HCT116 (cell line): Measurements from ENCODE around the gene DFFA. TPM values are rescaled to one million over a fixed set of nuclear protein-coding genes. Genes with fewer than 3 reads are reported as not detected.
"Not testable (repeated sequence)": the region's sequence is repeated elsewhere in the genome, so short reads cannot be mapped to it uniquely, and the experiment has no call there.

ENCODE experiments used
- ATAC-seq: fragments of 200-7000 bp; cut with Tn5 transposase; 2 replicates; pipeline ENCODE4 v1.9.1; 2020; ENCODE audit warnings: mild to moderate bottlenecking, moderate library complexity
- BruUV-seq: library from RNA; stranded (reverse); fragments of 400-500 nt; replicated peaks from 2 replicates; lab custom pipeline; 2021; lab: Mats Ljungman, UMichigan
- CTCF ChIA-PET: fragments of 300-600 bp; sonication (Branson Sonifier 250); formaldehyde crosslinking; loops from one replicate; lab custom pipeline; 2021; ENCODE audit warnings: antibody characterized with exemption; lab: Charles Lee
- POLR2A ChIA-PET: fragments of 300-600, 350-600 bp; sonication (Branson Sonifier 250); formaldehyde crosslinking; loops from one replicate; lab custom pipeline; 2021; ENCODE audit warnings: antibody characterized with exemption; lab: Charles Lee
- RAD21 ChIA-PET, 2 experiments: fragments of 300-600 bp; sonication (Branson Sonifier 250); formaldehyde crosslinking; loops; one replicate each; lab custom pipeline; 2023; ENCODE audit warnings: low total read pairs in 2 of 2; ENCODE audit not compliant: uncharacterized antibody in 2 of 2, unreplicated experiment in 2 of 2, low non-redundant PET in 1 of 2; lab: Charles Lee
- DNase-seq: peaks from one replicate; pipeline ENCODE4 v3.0.0-alpha.2; 2010; ENCODE audit warnings: low read depth, low spot score
- H2AFZ ChIP-seq: fragments of 200-600 bp; shearing (Covaris generic), sonication (generic); 2 replicates; pipeline ENCODE4 v1.6.1; 2017; ENCODE audit warnings: low read depth, mixed run types, mixed read lengths, antibody characterized with exemption, low read length; ENCODE audit not compliant: poor library complexity, severe bottlenecking
- H3K27ac ChIP-seq: 2 replicates; pipeline ENCODE4 v1.5.1; 2012; ENCODE audit warnings: low read depth, low read length
- H3K27me3 ChIP-seq: fragments of 200-600 bp; sonication (generic); 2 replicates; pipeline ENCODE4 v1.6.1; 2016; ENCODE audit warnings: mixed run types, low read length, mixed read lengths; ENCODE audit not compliant: insufficient read depth
- H3K36me3 ChIP-seq, 2 experiments: fragments of 200-500 bp in 1 of 2; fragments of 200-600 bp in 1 of 2; sonication (Bioruptor generic) in 1 of 2; sonication (generic) in 1 of 2; 2 replicates each; pipeline versions ENCODE4 v1.5.1 to v1.6.1; 2014 to 2016; ENCODE audit warnings: low read length in 2 of 2, inconsistent platforms in 1 of 2, mixed read lengths in 1 of 2, mixed run types in 1 of 2; ENCODE audit not compliant: insufficient read depth in 2 of 2, control insufficient read depth in 1 of 2
- H3K4me1 ChIP-seq, 2 experiments: fragments of 200-600 bp in 1 of 2; sonication (generic) in 1 of 2; 2 replicates each; pipeline versions ENCODE4 v1.5.1 to v1.6.1; 2012 to 2017; ENCODE audit warnings: low read length in 2 of 2, inconsistent platforms in 1 of 2, mild to moderate bottlenecking in 1 of 2, mixed read lengths in 1 of 2, mixed run types in 1 of 2, moderate library complexity in 1 of 2; ENCODE audit not compliant: insufficient read depth in 2 of 2, control insufficient read depth in 1 of 2
- H3K4me2 ChIP-seq: fragments of 200-600 bp; sonication (generic); 2 replicates; pipeline ENCODE4 v1.6.1; 2017; ENCODE audit warnings: mixed run types, low read length, mixed read lengths
- H3K4me3 ChIP-seq, 2 experiments: fragments of 200-600 bp in 1 of 2; sonication (generic) in 1 of 2; replicated peaks in 1 of 2; 2 replicates each; pipeline ENCODE4 v1.5.1; 2011 to 2016; ENCODE audit warnings: low read length in 2 of 2, control low read depth in 1 of 2, low read depth in 1 of 2, mild to moderate bottlenecking in 1 of 2, mixed read lengths in 1 of 2, mixed run types in 1 of 2
- H3K79me2 ChIP-seq: fragments of 200-600 bp; sonication (generic); 2 replicates; pipeline ENCODE4 v1.6.1; 2017; ENCODE audit warnings: mild to moderate bottlenecking, mixed run types, low read length, moderate library complexity, mixed read lengths; ENCODE audit not compliant: insufficient read depth
- H3K9ac ChIP-seq: fragments of 200-600 bp; sonication (generic); 2 replicates; pipeline ENCODE4 v1.6.1; 2016; ENCODE audit warnings: low read length, mixed read lengths
- H3K9me2 ChIP-seq: fragments of 200-600 bp; sonication (generic), shearing (Covaris generic); 2 replicates; pipeline ENCODE4 v1.6.1; 2017; ENCODE audit warnings: mixed run types, mild to moderate bottlenecking, moderate library complexity; ENCODE audit not compliant: insufficient read depth
- H3K9me3 ChIP-seq, 2 experiments: fragments of 200-500 bp in 1 of 2; fragments of 200-600 bp in 1 of 2; sonication (Bioruptor generic) in 1 of 2; sonication (generic) in 1 of 2; 2 replicates each; pipeline ENCODE4 v1.6.1; 2014 to 2017; ENCODE audit warnings: low read length in 2 of 2, mixed read lengths in 2 of 2, inconsistent platforms in 1 of 2, low read depth in 1 of 2, mild to moderate bottlenecking in 1 of 2, mixed run types in 1 of 2, moderate library complexity in 1 of 2; ENCODE audit not compliant: control insufficient read depth in 1 of 2, insufficient read depth in 1 of 2
- H4K20me1 ChIP-seq: fragments of 200-600 bp; sonication (generic), shearing (Covaris generic); 2 replicates; pipeline ENCODE4 v1.6.1; 2017; ENCODE audit warnings: mixed run types, mild to moderate bottlenecking, moderate library complexity; ENCODE audit not compliant: insufficient read depth
- CBX3 ChIP-seq: IDR thresholded peaks from 2 replicates; pipeline ENCODE4 v1.6.1; 2012; ENCODE audit warnings: low read depth
- CEBPB ChIP-seq: IDR thresholded peaks from 2 replicates; pipeline ENCODE4 v1.6.1; 2012; ENCODE audit warnings: low read depth
- FOSL1 ChIP-seq: IDR thresholded peaks from 2 replicates; pipeline ENCODE4 v1.6.1; 2012; ENCODE audit warnings: low read depth
- JUND ChIP-seq: IDR thresholded peaks from 2 replicates; pipeline ENCODE4 v1.6.1; 2012
- POLR2A ChIP-seq: IDR thresholded peaks from 2 replicates; pipeline ENCODE4 v1.7.0; 2011; ENCODE audit warnings: borderline replicate concordance; ENCODE audit not compliant: insufficient read depth, insufficient read length; ENCODE audit errors: extremely low read depth
- POLR2AphosphoS5 ChIP-seq: IDR thresholded peaks from 2 replicates; pipeline ENCODE4 v1.6.1; 2011; ENCODE audit warnings: mild to moderate bottlenecking, low read depth, low read length, moderate library complexity
- SP1 ChIP-seq: IDR thresholded peaks from 2 replicates; pipeline ENCODE4 v1.6.1; 2012; ENCODE audit warnings: low read depth
- ZFX ChIP-seq: fragments of 450-650 bp; IDR thresholded peaks from 2 replicates; pipeline ENCODE4 v1.6.1; 2017
- intact Hi-C: fragments of 100-400 bp; cut with micrococcal nuclease; formaldehyde crosslinking; loops from 2 replicates; pipeline ENCODE4 v1.10.0; 2022
- total RNA-seq: library from RNA; stranded (reverse); gene quantifications from one replicate; pipeline ENCODE4 v1.2.1, GENCODE V29; 2021; ENCODE audit not compliant: unreplicated experiment

The DFFA gene
- total RNA-seq, 1 experiment from 2014 or later = 67.7 TPM

GRCh38 chr1:10459184-10459583, 13.1 kb downstream of the DFFA start:
- Histone ChIP-seq H3K4me1 (peaks cover 9 to 10% of the 10 kb centered on the region in 2 experiments), H3K9me3 (peaks cover 0 to 4% of the 10 kb centered on the region in 2 experiments; a peak in 1 of 4 replicates), H3K36me3 (peaks cover 20 to 38% of the 10 kb centered on the region in 2 experiments), H3K4me2 (peak overlapping the region; percentile 40; the same call in 1 of the 2 replicates), H3K27ac (peak overlapping the region; percentile 61), H3K4me3 (no peak overlapping the region), H3K79me2 (no peaks in the 10 kb centered on the region; the same call in 1 of the 2 replicates), H2AFZ (no peak overlapping the region), H3K9me2 (no peaks in the 10 kb centered on the region), H3K9ac (0 out of 2 replicates have a peak overlapping the region, but pooled peaks have one; percentile 23), H3K27me3 (no peaks in the 10 kb centered on the region), H4K20me1 (no peaks in the 10 kb centered on the region)
- ATAC-seq (peak; percentile 62), DNase-seq (peak; percentile 8)
- TSS peak; percentile 29 for BruUV-seq
- ChIA-PET POLR2A (no interaction called here), RAD21 (no interaction called here), CTCF (no interaction called here)
- TF ChIP-seq CBX3 (0 out of 2 replicates have a peak, but pooled peaks have one; percentile 12), SP1 (peak; percentile 19; the same call in 1 of the 2 replicates), JUND (peak; percentile 37; the same call in 1 of the 2 replicates), FOSL1 (peak; percentile 38; the same call in 1 of the 2 replicates), POLR2A (no peak), CEBPB (no peak)
- intact Hi-C loops = no loop called here

DNA sequence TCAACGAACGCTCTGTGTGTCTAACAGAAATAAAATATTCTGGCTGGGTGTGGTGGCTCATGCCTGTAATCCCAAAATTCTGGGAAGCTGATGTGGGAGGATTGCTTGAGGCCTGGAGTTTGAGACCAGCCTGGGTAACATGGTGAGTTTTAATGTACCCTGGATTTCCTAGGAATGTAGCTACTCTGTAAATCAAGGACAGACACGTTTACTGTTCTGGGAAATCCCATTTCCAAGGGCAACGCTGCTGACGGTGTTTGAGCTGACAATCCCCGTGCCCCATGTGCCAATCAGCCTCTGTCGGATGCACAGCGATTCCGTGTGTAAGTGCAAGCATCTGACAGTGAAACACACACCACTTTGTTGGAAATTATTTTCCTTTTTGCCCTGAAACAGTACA, 14.5 kb downstream of the DFFA start:
- ChIA-PET POLR2A (no interaction called here), CTCF (no interaction called here)
- no TSS peak for BruUV-seq

GRCh38 chr1:10457462-10457861, 14.9 kb downstream of the DFFA start:
- H3K79me2 ChIP-seq, intact Hi-C loops, H3K9me2 ChIP-seq, DNase-seq, CTCF ChIA-PET, H3K27ac ChIP-seq, POLR2A ChIA-PET, H3K27me3 ChIP-seq, H4K20me1 ChIP-seq, H3K9ac ChIP-seq, H3K9me3 ChIP-seq, ATAC-seq, H2AFZ ChIP-seq, H3K4me2 ChIP-seq, BruUV-seq, H3K4me1 ChIP-seq, H3K4me3 ChIP-seq, RAD21 ChIA-PET: not testable (repeated sequence)
- peaks cover 10 to 28% of the 10 kb centered on the region in 2 experiments for H3K36me3 ChIP-seq

More for the DNA sequence above, 14.5 kb downstream of the DFFA start:
- Histone ChIP-seq H3K4me2 (no peak overlapping the region), H3K27ac (no peak overlapping the region), H3K9me3 (peaks cover 0 to 4% of the 10 kb centered on the region in 2 experiments; a peak in 1 of 4 replicates), H3K27me3 (no peaks in the 10 kb centered on the region), H3K9me2 (no peaks in the 10 kb centered on the region), H4K20me1 (no peaks in the 10 kb centered on the region), H3K36me3 (peaks cover 14 to 32% of the 10 kb centered on the region in 2 experiments), H3K79me2 (no peaks in the 10 kb centered on the region), H2AFZ (no peak overlapping the region), H3K9ac (no peak overlapping the region), H3K4me3 (no peak overlapping the region), H3K4me1 (peaks cover 9 to 10% of the 10 kb centered on the region in 2 experiments)
- ATAC-seq (no peak), DNase-seq (no peak)
- RAD21 ChIA-PET = no interaction called here
- intact Hi-C loops = no loop called here
- TF ChIP-seq POLR2AphosphoS5 (peak; percentile 39; the same call in 1 of the 2 replicates), ZFX (no peak)
